ENCODE data around the gene FUCA1. TPM values are rescaled to one million over a fixed set of nuclear protein-coding genes. Genes with fewer than 3 reads are reported as not detected.
"Not testable (repeated sequence)": the region's sequence is repeated elsewhere in the genome, so short reads cannot be mapped to it uniquely, and the experiment has no call there.

Gene FUCA1
- total RNA-seq, 1 experiment from 2014 or later = 20.7 TPM

DNA sequence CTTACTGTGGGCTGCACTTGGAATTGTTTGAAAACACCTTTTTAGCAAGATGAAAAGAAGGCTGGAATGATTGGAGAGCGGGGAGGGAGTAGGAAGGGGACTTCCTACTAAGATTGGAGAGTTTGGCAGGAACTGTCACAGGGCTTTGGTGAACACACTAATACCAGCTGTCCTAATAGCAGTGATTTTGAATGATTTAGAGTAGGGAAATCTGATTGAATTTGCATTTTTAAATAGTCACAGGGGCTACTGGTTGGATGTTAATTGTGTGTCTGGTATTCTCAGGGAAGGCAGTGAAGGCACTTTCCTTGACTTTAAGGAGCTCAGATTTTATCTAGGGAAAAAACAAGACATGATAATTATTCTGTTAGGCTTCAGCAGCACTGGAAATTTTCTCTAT lies 40.4 kb downstream of the FUCA1 start:
- Histone ChIP-seq H4K20me1 (ENCODE audit: insufficient read depth) (no peaks in the 10 kb centered on the region), H3K36me3 (ENCODE audit: control insufficient read depth in 1 of 2, insufficient read depth in 2 of 2, low read length in 2 of 2) (no peaks in the 10 kb centered on the region), H2AFZ (ENCODE audit: low read depth, low read length, poor library complexity, severe bottlenecking) (no peak overlapping the region), H3K9me3 (ENCODE audit: control insufficient read depth in 1 of 2, insufficient read depth in 1 of 2, low read depth in 1 of 2, low read length in 2 of 2) (no peaks in the 10 kb centered on the region), H3K27me3 (ENCODE audit: insufficient read depth, low read length) (no peaks in the 10 kb centered on the region), H3K9ac (ENCODE audit: low read length) (no peak overlapping the region), H3K9me2 (ENCODE audit: insufficient read depth) (no peaks in the 10 kb centered on the region), H3K4me1 (ENCODE audit: control insufficient read depth in 1 of 2, insufficient read depth in 2 of 2, low read length in 2 of 2) (peaks cover 2 to 18% of the 10 kb centered on the region in 2 experiments; a peak in 3 of 4 replicates), H3K79me2 (ENCODE audit: insufficient read depth, low read length) (peaks cover 11% of the 10 kb centered on the region), H3K4me2 (ENCODE audit: low read length) (no peak overlapping the region), H3K4me3 (replicated peaks in 1 of 2; ENCODE audit: low read depth in 1 of 2, low read length in 2 of 2) (no peak overlapping the region), H3K27ac (ENCODE audit: low read depth, low read length) (no peak overlapping the region)
- no peak for TF ChIP-seq MAX (IDR thresholded peaks at IDR 0.05)
- TF ChIP-seq ZBTB33 (IDR thresholded peaks at IDR 0.05; ENCODE audit: extremely low read depth, insufficient replicate concordance, low read length) = no peak
- TF ChIP-seq CEBPB (IDR thresholded peaks at IDR 0.05; ENCODE audit: low read depth) = no peak
- TF ChIP-seq JUND (IDR thresholded peaks at IDR 0.05) = no peak
- TF ChIP-seq, protein P1, sequence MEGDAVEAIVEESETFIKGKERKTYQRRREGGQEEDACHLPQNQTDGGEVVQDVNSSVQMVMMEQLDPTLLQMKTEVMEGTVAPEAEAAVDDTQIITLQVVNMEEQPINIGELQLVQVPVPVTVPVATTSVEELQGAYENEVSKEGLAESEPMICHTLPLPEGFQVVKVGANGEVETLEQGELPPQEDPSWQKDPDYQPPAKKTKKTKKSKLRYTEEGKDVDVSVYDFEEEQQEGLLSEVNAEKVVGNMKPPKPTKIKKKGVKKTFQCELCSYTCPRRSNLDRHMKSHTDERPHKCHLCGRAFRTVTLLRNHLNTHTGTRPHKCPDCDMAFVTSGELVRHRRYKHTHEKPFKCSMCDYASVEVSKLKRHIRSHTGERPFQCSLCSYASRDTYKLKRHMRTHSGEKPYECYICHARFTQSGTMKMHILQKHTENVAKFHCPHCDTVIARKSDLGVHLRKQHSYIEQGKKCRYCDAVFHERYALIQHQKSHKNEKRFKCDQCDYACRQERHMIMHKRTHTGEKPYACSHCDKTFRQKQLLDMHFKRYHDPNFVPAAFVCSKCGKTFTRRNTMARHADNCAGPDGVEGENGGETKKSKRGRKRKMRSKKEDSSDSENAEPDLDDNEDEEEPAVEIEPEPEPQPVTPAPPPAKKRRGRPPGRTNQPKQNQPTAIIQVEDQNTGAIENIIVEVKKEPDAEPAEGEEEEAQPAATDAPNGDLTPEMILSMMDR (IDR thresholded peaks at IDR 0.05 in 2 of 3, conservative IDR thresholded peaks at IDR 0.05 in 1 of 3; ENCODE audit: borderline replicate concordance in 1 of 3, insufficient read depth in 1 of 3, low read depth in 2 of 3, low read length in 2 of 3) = no peak
- TF ChIP-seq CBX3 (IDR thresholded peaks at IDR 0.05; ENCODE audit: low read depth) = no peak
- CTCF ChIA-PET = no interaction called here
- RAD21 ChIA-PET (ENCODE audit: low non-redundant PET in 1 of 2, low total read pairs in 2 of 2, uncharacterized antibody in 2 of 2, unreplicated experiment in 2 of 2) = no interaction called here
- POLR2A ChIA-PET = interaction anchor here (0.7 kb wide), 1 partner anchor 11 kb away, joined by 3 read pairs; no protein-coding TSS in a partner anchor
- no peak for DNase-seq (ENCODE audit: low read depth, low spot score)
- intact Hi-C loops (cut with micrococcal nuclease) = no loop called here
- BruUV-seq (replicated peaks) = no TSS peak
- ATAC-seq = no peak

DNA sequence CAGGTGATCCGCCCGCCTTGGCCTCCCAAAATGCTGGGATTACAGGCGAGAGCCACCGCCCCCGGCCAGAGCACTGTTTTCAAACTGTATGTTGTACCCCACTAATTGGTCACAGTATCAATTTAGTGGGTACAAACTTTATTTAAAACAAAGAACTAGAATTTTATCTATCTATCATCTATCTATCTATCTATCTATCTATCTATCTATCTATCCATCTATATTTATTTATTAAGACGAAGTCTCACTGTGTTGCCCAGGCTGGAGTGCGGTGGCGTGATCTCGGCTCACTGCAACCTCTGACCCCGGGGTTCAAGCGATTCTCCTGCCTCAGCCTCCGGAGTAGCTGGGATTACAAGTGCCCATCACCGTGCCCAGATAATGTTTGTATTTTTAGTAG lies 41.5 kb downstream of the FUCA1 start:
- H3K9me2 ChIP-seq (ENCODE audit: insufficient read depth); BruUV-seq (replicated peaks); H3K36me3 ChIP-seq (ENCODE audit: control insufficient read depth in 1 of 2, insufficient read depth in 2 of 2, low read length in 2 of 2); ATAC-seq; H3K9me3 ChIP-seq (ENCODE audit: control insufficient read depth in 1 of 2, insufficient read depth in 1 of 2, low read depth in 1 of 2, low read length in 2 of 2); H3K4me3 ChIP-seq (replicated peaks in 1 of 2; ENCODE audit: low read depth in 1 of 2, low read length in 2 of 2); H3K4me2 ChIP-seq (ENCODE audit: low read length); RAD21 ChIA-PET (ENCODE audit: low non-redundant PET in 1 of 2, low total read pairs in 2 of 2, uncharacterized antibody in 2 of 2, unreplicated experiment in 2 of 2); CTCF ChIA-PET; H2AFZ ChIP-seq (ENCODE audit: low read depth, low read length, poor library complexity, severe bottlenecking); intact Hi-C loops (cut with micrococcal nuclease); DNase-seq (ENCODE audit: low read depth, low spot score); H3K27me3 ChIP-seq (ENCODE audit: insufficient read depth, low read length); H3K9ac ChIP-seq (ENCODE audit: low read length); POLR2A ChIA-PET; H3K27ac ChIP-seq (ENCODE audit: low read depth, low read length); H4K20me1 ChIP-seq (ENCODE audit: insufficient read depth): not testable (repeated sequence)
- H3K79me2 ChIP-seq (ENCODE audit: insufficient read depth, low read length) = peaks cover 11% of the 10 kb centered on the region
- peaks cover 2 to 18% of the 10 kb centered on the region in 2 experiments; a peak in 3 of 4 replicates for H3K4me1 ChIP-seq (ENCODE audit: control insufficient read depth in 1 of 2, insufficient read depth in 2 of 2, low read length in 2 of 2)

Measured in HCT116 (cell line).